DMS153 (cell line): ENCODE measurements around the gene TEX29.

Experiments used
- DNase-seq: peaks from one replicate; lab custom pipeline; 2025; lab: John Stamatoyannopoulos, UW

The TEX29 gene

GRCh38 chr13:111291908-111292307, 28.5 kb upstream of the TEX29 start:
- no peak for DNase-seq

- DNase-seq: no peak
Observed at GRCh38 chr13:111292710-111293485, 27.5 kb upstream of the TEX29 start.

GRCh38 chr13:111295886-111296285, 24.6 kb upstream of the TEX29 start:
- DNase-seq: no peak

- no peak for DNase-seq
Observed at GRCh38 chr13:111296417-111296816, 24.0 kb upstream of the TEX29 start.

- no peak for DNase-seq
Observed at GRCh38 chr13:111298214-111298975, 22.0 kb upstream of the TEX29 start.

GRCh38 chr13:111302045-111302726, 18.3 kb upstream of the TEX29 start:
- no peak for DNase-seq

- DNase-seq: no peak
Observed at GRCh38 chr13:111303559-111303958, 16.9 kb upstream of the TEX29 start.

GRCh38 chr13:111304041-111304544, 16.3 kb upstream of the TEX29 start:
- DNase-seq: no peak

- no peak for DNase-seq
Observed at GRCh38 chr13:111304603-111305289, 15.7 kb upstream of the TEX29 start.

- DNase-seq: no peak
Observed at GRCh38 chr13:111312944-111313590, 7.4 kb upstream of the TEX29 start.

GRCh38 chr13:111313911-111314425, 6.5 kb upstream of the TEX29 start:
- no peak for DNase-seq

- no peak for DNase-seq
Observed at GRCh38 chr13:111314852-111315251, 5.6 kb upstream of the TEX29 start.

GRCh38 chr13:111315347-111315995, 5.0 kb upstream of the TEX29 start:
- no peak for DNase-seq

GRCh38 chr13:111316161-111316730, 4.2 kb upstream of the TEX29 start:
- no peak for DNase-seq

- no peak for DNase-seq
Observed at GRCh38 chr13:111317042-111317550, 3.3 kb upstream of the TEX29 start.

- DNase-seq: no peak
Observed at GRCh38 chr13:111317571-111318345, 2.7 kb upstream of the TEX29 start.

- DNase-seq: no peak
Observed at GRCh38 chr13:111318386-111318785, 2.1 kb upstream of the TEX29 start.

- no peak for DNase-seq
Observed at GRCh38 chr13:111319521-111319920, 921 bp upstream of the TEX29 start.
